Stimulated activated CD8-positive, alpha-beta memory T cell treated with anti-CD3 and anti-CD28 coated beads, Interleukin-12 subunit alpha, Interleukin-12 subunit beta, amount 100 ng/mL, for 4 hours (primary cell): Measurements from ENCODE around the gene NUDT14.

Experiments used
- DNase-seq: peaks from one replicate; pipeline ENCODE4 v3.0.0-alpha.2; 2020; ENCODE audit warnings: low read depth

The NUDT14 gene

DNA sequence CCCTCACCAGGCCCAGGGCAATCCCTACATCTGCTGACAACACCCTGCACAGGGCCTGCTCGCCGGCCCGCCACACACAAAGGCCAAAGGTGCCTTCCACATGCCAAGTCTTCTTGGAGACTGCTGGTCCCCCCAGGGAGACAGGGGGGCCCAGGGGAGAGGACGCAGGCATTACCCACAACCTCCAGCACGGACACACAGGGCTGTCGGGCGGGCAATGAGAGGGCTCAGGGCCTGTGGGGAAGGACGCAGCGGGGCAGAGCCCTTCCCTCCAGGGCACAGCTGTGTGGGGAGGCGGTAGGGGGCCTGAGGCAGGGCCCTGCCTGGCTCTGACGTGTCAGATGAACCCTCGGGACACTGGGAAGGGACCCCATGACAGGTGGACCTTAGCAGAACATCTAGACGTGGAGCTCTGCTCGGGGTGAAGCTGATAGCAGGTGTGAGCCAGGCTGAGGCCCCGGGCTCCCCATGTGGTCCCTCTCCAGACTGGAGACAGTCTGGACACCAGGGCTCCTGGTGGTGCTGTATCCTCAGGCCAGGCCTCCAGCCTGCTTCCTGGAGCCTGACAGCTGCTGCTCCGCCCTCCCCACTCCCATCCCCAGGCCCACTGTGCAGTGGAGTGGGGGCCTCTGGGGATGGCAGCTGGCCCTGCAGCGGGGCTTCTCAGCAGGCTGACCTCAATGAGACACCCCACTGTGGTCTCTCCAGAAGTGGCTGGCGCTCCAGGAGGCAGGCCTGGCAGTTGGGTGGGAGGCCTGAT, 31.6 kb upstream of the NUDT14 start:
- no peak for DNase-seq

DNA sequence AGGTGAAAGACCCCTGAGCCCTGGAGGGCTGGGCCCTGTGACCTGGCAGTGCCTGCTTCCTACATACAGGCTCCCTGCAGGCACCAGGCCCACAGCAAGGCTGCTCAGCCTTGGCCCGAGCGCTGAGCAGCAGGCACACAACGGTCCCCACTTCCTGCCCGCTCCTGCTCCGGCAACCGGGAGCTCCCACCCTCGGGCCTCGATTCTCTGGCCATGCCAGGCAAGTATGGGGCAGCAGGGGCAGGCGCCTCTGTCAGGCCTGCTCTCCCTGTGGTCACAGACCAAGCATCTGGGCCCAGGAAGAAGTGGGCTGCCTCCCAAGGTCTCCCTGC, 30.6 kb upstream of the NUDT14 start:
- DNase-seq: no peak

GRCh38 chr14:105211086-105211757, 30.1 kb upstream of the NUDT14 start:
- no peak for DNase-seq

GRCh38 chr14:105210266-105211025, 29.3 kb upstream of the NUDT14 start:
- no peak for DNase-seq

DNA sequence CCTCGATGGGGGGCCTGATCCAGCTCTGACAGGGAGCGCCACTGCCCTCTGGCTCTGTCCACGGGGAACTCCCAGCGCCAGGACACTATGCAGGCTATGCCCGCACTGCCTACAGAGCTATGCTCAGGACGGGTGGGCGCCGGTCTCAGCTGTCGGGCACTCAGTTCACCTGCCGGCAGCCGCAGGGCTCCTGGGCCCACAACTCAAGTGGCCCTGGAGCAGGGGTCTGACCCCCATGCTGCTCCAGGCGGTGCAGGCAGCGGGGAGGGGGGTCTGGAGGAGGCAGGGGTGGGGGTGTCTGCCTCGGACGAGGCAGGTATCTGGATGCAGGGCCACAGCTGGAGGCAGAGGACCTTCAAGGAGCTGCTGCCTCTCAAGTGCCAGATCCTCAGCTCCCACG, 28.5 kb upstream of the NUDT14 start:
- no peak for DNase-seq

DNA sequence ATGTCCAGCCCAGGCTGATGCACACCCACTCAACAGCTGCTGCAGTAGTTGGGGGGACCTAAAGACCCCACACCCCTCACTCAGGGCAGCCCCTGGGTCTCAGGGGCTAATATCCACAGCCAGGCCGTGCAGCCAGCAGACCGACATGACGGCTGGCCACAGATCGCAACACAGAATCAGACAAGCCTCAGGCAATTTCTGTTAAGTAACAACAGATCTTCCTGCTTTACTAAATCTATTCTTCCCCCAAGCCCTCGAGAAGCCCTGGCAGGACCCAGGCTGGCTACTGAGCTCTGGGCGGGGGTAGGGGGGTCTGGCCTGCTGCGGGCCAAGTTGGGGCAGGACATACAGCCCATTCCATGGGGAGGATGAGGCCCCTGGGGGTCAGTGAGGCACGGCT, 28.0 kb upstream of the NUDT14 start:
- no peak for DNase-seq

DNA sequence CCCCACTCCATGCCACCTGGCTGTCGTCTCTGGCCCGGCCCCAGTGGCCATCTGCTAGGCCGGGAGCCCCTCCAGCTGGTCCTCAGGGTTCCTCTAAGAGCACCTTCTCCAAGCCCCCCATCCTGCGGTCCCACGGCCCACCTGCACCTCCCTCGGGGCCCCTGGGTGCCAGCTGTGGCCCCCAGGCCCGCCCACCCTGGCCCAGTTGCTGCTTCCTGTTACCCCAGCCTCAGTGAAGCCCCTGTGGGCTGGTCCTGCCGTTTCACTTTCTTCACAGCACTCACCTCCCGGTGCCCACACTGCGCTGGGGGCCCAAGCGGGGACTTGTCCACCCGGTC, 27.6 kb upstream of the NUDT14 start:
- no peak for DNase-seq

GRCh38 chr14:105207996-105208737, 27.1 kb upstream of the NUDT14 start:
- DNase-seq: no peak

DNA sequence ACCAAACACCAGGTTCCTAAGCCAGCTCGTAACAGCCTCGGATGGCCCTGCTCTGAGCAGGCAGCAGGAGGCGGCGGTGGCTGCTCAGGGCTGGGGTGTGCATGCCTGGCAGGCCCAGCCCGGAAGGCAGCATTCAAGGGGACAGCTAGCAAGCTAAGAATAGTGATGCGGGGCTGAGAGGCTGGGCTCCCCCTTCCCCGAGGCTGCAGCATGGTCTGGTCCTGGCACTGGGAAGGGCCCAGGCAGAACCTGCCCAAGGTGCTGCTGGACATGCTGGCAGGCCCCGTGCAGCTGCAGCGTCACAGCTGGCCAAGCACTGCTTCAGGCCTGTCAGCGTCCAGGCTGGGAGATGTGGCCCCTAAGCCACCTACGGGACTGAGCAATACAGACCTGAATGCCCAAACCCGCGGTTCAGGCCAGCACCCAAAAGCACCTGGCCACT, 26.4 kb upstream of the NUDT14 start:
- no peak for DNase-seq

- DNase-seq: no peak
These were observed 25.8 kb upstream of the NUDT14 start for GRCh38 chr14:105206873-105207272.

DNA sequence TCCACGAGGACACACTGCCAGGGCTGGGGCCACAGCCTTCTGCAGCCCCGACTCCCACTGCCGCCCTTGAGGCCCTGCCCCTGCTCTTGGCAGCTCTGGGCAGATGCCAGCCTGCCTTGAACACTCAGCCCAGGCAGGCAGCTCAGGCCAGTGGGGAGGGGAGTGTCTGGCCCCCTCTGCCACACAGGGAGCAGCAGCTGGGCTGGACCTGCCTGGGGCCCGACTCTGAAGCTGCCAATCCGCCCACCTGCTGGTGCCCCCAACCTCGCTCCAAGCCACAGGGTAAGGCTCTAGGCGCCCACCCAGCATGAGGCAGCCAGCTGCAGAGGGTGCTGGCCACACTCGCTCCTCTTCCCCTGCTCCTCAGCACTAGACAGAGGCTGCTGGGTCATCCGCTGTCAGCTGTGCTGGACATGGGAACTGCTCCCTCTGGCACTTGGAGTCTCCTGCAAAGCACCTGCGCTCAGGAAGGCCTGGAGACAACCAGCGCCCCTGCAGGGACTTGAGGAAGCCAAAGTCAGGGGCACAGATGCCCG, 24.6 kb upstream of the NUDT14 start:
- no peak for DNase-seq

DNA sequence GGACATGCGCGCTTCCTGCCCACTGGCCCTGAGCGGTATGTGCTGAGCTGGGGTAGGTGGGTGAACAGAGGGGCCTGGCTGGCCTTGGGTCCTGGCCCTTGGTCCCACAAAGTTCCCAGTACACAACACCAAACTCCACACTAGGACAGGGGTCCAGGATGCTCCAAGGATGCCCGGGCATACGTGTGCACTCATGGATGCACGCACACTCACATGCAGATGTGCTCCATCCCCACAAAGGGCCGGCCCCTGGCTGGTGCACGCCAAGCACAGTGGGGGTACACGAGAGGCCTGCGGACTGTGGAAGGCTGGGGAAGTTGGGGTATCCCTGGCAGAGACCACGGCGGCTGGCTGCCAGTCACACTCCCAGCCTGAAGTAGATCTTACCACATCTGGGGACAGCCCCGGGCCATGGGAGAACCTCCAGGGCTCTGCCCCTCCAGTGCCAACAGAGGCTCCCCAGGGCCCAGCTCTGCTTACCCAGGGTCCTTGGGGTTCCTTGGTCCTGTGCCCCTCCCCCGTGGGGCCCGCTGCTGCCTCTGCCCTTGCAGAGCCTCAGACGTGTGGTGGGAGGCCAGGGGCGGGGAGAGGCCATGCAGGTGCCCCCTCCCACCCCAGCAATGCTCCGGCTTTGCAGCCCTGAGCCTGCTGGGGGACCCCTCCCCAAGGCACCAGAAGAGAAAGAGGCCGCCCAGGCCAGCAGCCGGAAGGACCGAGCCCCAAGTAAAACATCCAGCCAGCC, 24.0 kb upstream of the NUDT14 start:
- DNase-seq: no peak

DNA sequence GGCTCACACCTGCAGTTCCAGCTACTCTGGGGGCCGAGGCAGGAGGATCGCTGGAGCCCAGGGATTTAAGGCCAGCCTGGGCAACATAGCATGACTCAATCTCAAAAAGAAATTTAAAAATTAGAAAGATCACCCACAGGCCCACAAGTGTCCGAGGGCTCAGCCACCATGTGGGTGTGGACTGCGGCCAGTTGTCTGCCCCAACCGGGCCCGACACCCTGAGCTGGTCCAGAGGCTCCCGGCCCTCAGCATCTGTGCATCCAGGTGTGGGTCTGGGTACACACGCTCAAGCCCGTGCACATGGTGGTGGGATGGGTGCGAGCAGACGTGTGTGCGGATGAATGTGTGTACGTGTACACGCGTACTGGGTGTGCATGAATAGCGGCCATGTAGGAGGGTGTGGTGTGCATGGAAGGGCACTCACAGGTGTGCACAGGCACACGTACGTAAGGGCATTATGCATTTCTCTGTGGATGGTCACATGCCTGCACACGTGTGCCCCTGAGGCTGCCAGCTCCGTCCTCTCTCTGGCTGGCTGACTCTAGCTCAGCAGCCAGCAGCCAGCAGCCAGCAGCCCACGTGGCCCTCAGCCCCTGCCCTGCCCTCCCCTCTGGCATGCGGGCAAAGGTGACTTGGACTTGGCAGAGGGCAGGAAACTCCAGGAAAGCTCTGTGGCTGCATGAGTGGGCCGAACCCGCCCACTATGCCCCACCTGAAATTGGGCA, 23.3 kb upstream of the NUDT14 start:
- no peak for DNase-seq

GRCh38 chr14:105203701-105204100, 22.6 kb upstream of the NUDT14 start:
- no peak for DNase-seq

DNA sequence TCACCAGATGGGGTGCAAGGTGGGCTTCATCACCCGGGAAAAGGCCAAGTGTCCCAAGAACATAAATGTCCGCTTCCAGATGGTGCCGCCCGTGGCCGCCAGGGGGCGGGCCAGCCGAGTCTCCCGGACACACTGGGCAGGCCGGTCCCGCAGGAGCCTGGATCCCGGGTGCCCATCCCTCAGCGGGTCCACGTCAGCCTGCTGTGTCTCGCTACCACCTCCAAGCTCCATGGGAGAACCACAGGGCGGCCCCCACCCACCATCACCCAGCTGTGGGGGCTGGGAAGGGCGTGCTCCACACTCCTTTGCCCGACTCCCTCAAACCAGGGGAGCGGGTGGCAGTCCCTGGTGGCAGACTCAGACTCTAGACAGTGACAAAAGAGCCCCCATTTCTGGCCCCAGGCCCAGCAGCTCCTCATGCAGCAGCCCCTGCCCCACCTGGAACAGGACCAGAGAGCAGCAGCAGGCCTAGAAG, 22.0 kb upstream of the NUDT14 start:
- peak; percentile 32 for DNase-seq

DNA sequence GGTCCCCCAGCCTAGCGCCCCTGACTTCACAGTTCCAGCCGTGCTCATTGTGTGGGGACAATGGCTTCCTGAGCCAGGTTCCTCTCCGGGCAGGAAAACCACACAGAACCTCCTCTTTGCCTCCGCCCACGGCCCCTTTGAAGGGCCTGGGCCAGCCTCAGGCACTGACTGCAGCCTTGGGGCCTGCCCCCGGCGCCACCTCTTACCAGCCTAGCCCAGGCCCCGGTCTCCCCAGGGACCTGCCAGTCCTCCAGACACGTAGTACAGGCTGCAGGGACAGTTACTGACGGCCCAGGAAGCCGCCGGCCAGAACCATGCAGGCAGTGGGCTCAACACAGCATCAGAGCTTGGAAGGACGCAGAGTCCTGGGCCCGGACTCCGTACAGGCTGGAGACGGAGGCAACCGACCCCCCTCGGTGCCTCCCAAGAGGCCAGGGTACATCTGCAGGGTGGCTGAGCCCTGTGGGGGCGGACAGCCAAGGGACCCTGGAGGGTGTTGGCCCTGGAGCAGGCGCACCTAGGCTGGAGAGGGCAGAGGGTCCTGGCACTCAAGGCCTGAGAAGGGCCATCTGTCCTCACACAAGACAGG, 20.9 kb upstream of the NUDT14 start:
- no peak for DNase-seq

DNA sequence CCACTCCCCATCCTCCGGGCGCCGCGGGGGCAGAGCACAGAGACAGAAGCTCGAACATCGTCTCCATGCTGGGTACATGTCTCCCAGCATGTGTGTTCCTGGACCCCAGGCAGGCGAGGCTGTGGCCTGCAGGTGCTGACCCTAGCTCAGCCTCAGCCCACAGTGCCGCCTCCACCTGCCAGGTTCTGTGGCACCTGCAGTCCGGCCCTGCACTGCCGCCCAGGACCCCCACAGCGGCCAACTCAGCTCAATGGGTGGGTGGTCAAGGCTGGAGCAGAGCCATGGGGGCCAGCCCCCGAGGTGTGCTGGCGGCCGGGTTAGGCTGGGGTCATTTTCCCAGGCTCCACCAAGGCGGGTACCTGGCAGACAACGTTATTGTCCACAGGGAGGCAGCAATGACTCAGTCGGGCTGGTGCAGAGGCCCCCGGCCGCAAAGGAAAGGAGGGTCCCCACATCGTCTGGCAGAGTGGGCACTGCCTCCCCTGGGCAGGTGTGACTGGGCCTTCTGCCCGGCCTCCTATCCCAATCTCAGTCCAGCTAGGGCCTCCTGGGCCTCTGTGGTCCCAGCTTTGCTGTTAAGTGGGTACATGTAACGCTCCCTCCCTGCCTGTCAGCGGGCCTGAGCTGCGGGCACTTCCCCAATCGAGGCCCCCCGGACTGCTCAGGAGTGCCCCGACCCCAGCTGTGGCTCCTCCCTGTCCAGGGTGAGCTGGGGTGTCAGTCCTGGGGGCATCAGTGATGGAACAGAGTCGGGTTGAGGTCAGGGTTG, 20.2 kb upstream of the NUDT14 start:
- no peak for DNase-seq

DNA sequence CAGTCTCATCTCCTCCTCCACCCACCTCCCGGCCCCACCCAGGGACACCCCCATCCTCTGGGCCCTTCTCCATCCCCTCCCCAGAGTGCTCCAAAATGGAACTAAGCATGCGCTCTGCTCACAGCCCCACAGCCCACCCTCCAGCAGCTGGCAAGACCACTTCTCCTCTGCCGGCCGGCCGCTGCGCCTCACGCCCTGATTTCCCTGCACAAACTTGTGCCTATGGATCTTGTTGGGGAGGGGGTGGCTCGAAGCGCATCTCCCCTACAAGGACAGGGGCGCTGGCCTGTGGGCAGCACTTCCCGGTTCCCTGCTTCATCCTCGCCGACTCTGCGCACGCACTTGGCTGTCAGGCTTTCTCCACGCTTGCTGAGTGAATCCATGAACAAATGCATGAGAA, 19.5 kb upstream of the NUDT14 start:
- DNase-seq: no peak

- no peak for DNase-seq
These were observed 19.0 kb upstream of the NUDT14 start for GRCh38 chr14:105200074-105200473.

DNA sequence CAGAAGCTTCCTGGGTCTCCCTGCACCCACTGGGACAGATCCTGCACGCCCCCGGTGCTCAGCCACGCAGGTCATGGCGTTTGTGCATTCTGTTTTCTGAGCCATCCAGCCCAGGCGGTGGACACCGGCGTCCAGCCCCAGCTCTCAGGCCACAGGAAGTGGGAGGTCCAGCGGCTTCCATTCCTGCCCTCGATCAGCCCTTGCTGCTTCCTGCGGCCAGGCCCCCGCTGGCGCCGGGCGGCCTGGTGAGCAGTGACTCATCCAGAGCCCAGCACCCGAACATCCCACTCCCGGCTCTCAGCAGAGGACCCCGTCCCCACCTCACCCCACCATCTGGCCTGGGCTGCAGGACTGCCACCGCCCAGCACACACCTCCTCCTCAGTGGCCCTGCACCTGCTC, 18.0 kb upstream of the NUDT14 start:
- DNase-seq: no peak
